Measurements from ENCODE around the gene NTSR2. TPM values are rescaled to one million over a fixed set of nuclear protein-coding genes. Genes with fewer than 3 reads are reported as not detected.
"Not testable (repeated sequence)": the region's sequence is repeated elsewhere in the genome, so short reads cannot be mapped to it uniquely, and the experiment has no call there.

Gene NTSR2
- total RNA-seq, 4 donors from 2014 or later = not detected

DNA sequence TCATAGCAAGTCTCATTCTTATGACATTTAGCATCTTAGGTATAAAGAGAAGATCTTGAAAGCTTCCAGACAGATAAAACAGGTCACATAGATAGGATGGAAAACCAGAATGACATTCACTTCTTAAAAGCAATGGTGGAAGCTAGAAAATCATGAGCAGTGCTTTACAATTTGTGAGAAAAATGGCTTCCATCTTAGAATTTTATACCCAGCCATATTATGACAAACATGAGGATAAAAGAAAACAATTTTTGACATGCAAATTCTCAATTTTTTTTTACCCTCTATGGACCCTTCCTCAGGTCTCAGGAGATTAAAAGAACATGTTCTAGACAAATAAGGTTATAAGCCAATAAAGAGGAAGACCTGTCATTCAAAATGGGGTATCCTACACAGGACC lies 7.1 kb downstream of the NTSR2 start:
- Histone ChIP-seq H3K9me3 (no peaks in the 10 kb centered on the region), H3K4me3 (replicated peaks in 1 of 3) (no peak overlapping the region), H3K4me1 (no peaks in the 10 kb centered on the region), H3K27me3 (no peaks in the 10 kb centered on the region), H3K27ac (no peak overlapping the region), H3K36me3 (no peaks in the 10 kb centered on the region)
- DNase-seq = no peak
- no peak for TF ChIP-seq CTCF (IDR thresholded peaks at IDR 0.05)
- no peak for TF ChIP-seq POLR2A (IDR thresholded peaks at IDR 0.05)
- intact Hi-C loops (cut with DNase I) = no loop called here

DNA sequence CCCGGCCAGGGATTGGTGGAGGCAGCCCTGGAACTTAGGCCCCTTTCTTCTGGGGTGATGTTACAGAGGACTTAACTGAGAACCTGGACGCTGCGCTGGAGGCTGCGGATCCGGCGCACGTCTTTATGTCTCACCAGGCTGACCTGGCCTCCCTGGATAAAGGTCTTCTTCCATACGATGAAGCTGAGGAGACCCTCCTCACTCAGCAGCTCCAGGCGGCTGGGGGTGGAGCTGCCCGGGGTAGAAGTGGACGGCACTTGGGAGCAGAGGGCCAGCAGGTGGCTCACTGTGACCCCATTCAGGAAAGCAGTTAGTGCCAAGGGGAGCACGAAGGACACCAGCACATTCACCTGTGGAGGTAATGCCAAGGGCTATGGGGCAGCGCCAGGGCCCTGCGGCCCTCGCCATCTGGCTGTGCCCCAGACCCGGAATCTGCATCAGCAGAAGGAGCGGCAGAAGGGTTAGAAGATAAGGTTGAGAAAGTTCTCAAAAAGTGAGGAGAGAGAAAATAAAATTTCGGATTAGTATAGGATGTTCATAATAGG lies 8.0 kb downstream of the NTSR2 start:
- Histone ChIP-seq H3K36me3 (no peaks in the 10 kb centered on the region), H3K4me1 (no peaks in the 10 kb centered on the region), H3K9me3 (no peaks in the 10 kb centered on the region), H3K27ac (no peak overlapping the region), H3K4me3 (replicated peaks in 1 of 3) (no peak overlapping the region), H3K27me3 (no peaks in the 10 kb centered on the region)
- 86 to 89% methylated on average over 18 of the region's 18 CpGs for WGBS, 2 donors
- TF ChIP-seq CTCF (IDR thresholded peaks at IDR 0.05) (no peak), POLR2A (IDR thresholded peaks at IDR 0.05) (no peak)
- intact Hi-C loops (cut with DNase I) = no loop called here
- no peak for DNase-seq

GRCh38 chr2:11660396-11660795 lies 9.6 kb downstream of the NTSR2 start:
- H3K27ac ChIP-seq; H3K4me3 ChIP-seq (replicated peaks in 1 of 3); intact Hi-C loops (cut with DNase I); H3K27me3 ChIP-seq; DNase-seq; H3K36me3 ChIP-seq; H3K9me3 ChIP-seq; H3K4me1 ChIP-seq: not testable (repeated sequence)
- 88 to 96% methylated on average over 2 of the region's 2 CpGs for WGBS, 2 donors

GRCh38 chr2:11659851-11660250 lies 10.1 kb downstream of the NTSR2 start:
- Histone ChIP-seq H3K36me3 (no peaks in the 10 kb centered on the region), H3K4me3 (replicated peaks in 1 of 3) (no peak overlapping the region), H3K9me3 (no peaks in the 10 kb centered on the region), H3K27ac (no peak overlapping the region), H3K27me3 (no peaks in the 10 kb centered on the region), H3K4me1 (no peaks in the 10 kb centered on the region)
- TF ChIP-seq CTCF (IDR thresholded peaks at IDR 0.05) = no peak
- TF ChIP-seq POLR2A (IDR thresholded peaks at IDR 0.05) = no peak
- intact Hi-C loops (cut with DNase I) = no loop called here
- no peak for DNase-seq
- 87 to 95% methylated on average over 9 to 10 of the region's 10 CpGs for WGBS, 2 donors

- Histone ChIP-seq H3K9me3 (no peaks in the 10 kb centered on the region), H3K36me3 (no peaks in the 10 kb centered on the region), H3K27ac (no peak overlapping the region), H3K4me3 (replicated peaks in 1 of 3) (no peak overlapping the region), H3K27me3 (no peaks in the 10 kb centered on the region), H3K4me1 (no peaks in the 10 kb centered on the region)
- no peak for DNase-seq
- intact Hi-C loops (cut with DNase I) = no loop called here
- TF ChIP-seq POLR2A (IDR thresholded peaks at IDR 0.05) (no peak), CTCF (IDR thresholded peaks at IDR 0.05) (no peak)
- WGBS, 2 donors = 17 to 86% methylated on average over 1 to 11 of the region's 11 CpGs
These were observed 10.9 kb downstream of the NTSR2 start for GRCh38 chr2:11659115-11659475.
